ENCODE measurements around the gene PTGFRN.
"Not testable (repeated sequence)": the region's sequence is repeated elsewhere in the genome, so short reads cannot be mapped to it uniquely, and the experiment has no call there.

The PTGFRN gene

GRCh38 chr1:116909512-116910378, at the start of gene PTGFRN:
TSS of gene PTGFRN (plus strand) at chr1:116909916. CDS start at chr1:116910204, 288 bp downstream.
- DNase-seq (ENCODE audit: low spot score): peak; percentile 70

GRCh38 chr1:116860167-116860566, 49.5 kb upstream of the PTGFRN start:
- not testable (repeated sequence) for DNase-seq (ENCODE audit: low spot score)

GRCh38 chr1:116861137-116861536, 48.6 kb upstream of the PTGFRN start:
- no peak for DNase-seq (ENCODE audit: low spot score)

GRCh38 chr1:116863031-116863430, 46.7 kb upstream of the PTGFRN start:
- not testable (repeated sequence) for DNase-seq (ENCODE audit: low spot score)

- not testable (repeated sequence) for DNase-seq (ENCODE audit: low spot score)
Measured at GRCh38 chr1:116866478-116866877, 43.2 kb upstream of the PTGFRN start.

GRCh38 chr1:116868385-116868784, 41.3 kb upstream of the PTGFRN start:
- DNase-seq (ENCODE audit: low spot score): no peak

GRCh38 chr1:116869611-116870010, 40.1 kb upstream of the PTGFRN start:
- DNase-seq (ENCODE audit: low spot score): no peak

- DNase-seq (ENCODE audit: low spot score): no peak
Measured at GRCh38 chr1:116870300-116870699, 39.4 kb upstream of the PTGFRN start.

- no peak for DNase-seq (ENCODE audit: low spot score)
Measured at GRCh38 chr1:116871779-116872146, 38.0 kb upstream of the PTGFRN start.

GRCh38 chr1:116873680-116874271, 35.9 kb upstream of the PTGFRN start:
- DNase-seq (ENCODE audit: low spot score): no peak

- DNase-seq (ENCODE audit: low spot score): no peak
Measured at GRCh38 chr1:116874733-116875249, 34.9 kb upstream of the PTGFRN start.

GRCh38 chr1:116875391-116875790, 34.3 kb upstream of the PTGFRN start:
- no peak for DNase-seq (ENCODE audit: low spot score)

GRCh38 chr1:116875946-116876345, 33.8 kb upstream of the PTGFRN start:
- not testable (repeated sequence) for DNase-seq (ENCODE audit: low spot score)

GRCh38 chr1:116877141-116877818, 32.4 kb upstream of the PTGFRN start:
- DNase-seq (ENCODE audit: low spot score): no peak

GRCh38 chr1:116878804-116879477, 30.8 kb upstream of the PTGFRN start:
- DNase-seq (ENCODE audit: low spot score): peak; percentile 92

GRCh38 chr1:116879478-116880133, 30.1 kb upstream of the PTGFRN start:
- DNase-seq (ENCODE audit: low spot score): no peak

- no peak for DNase-seq (ENCODE audit: low spot score)
Measured at GRCh38 chr1:116880917-116881316, 28.8 kb upstream of the PTGFRN start.

- DNase-seq (ENCODE audit: low spot score): peak; percentile 25
Measured at GRCh38 chr1:116881879-116882520, 27.7 kb upstream of the PTGFRN start.

GRCh38 chr1:116882866-116883265, 26.9 kb upstream of the PTGFRN start:
- no peak for DNase-seq (ENCODE audit: low spot score)

- no peak for DNase-seq (ENCODE audit: low spot score)
Measured at GRCh38 chr1:116886291-116886878, 23.3 kb upstream of the PTGFRN start.

GRCh38 chr1:116887212-116887611, 22.5 kb upstream of the PTGFRN start:
- no peak for DNase-seq (ENCODE audit: low spot score)
